ENCODE measurements around the gene TSPYL4. TPM values are rescaled to one million over a fixed set of nuclear protein-coding genes. Genes with fewer than 3 reads are reported as not detected.
A peak's percentile ranks its signal among the peaks of the same experiment; 100 is the strongest.
"Not testable (repeated sequence)": the region's sequence is repeated elsewhere in the genome, so short reads cannot be mapped to it uniquely, and the experiment has no call there.

TSPYL4 gene
- total and polyA plus RNA-seq, 8 donors, result 2.3 to 33.5 (median 9.1) TPM

- Histone ChIP-seq H3K9me3 (no peaks in the 10 kb centered on the region), H3K4me1 (no peaks in the 10 kb centered on the region), H3K27ac (no peak overlapping the region), H3K36me3 (no peaks in the 10 kb centered on the region), H3K27me3 (no peaks in the 10 kb centered on the region), H3K4me3 (no peak overlapping the region)
- no peak for TF ChIP-seq POLR2AphosphoS5 (IDR thresholded peaks at IDR 0.05)
- TF ChIP-seq EP300 (IDR thresholded peaks at IDR 0.05), result no peak
- no peak for TF ChIP-seq POLR2A (IDR thresholded peaks at IDR 0.05)
- TF ChIP-seq CTCF (IDR thresholded peaks at IDR 0.05), result no peak
- 84 to 90% (median 87%) methylated on average over 2 of the region's 2 CpGs for WGBS, 5 donors
- no peak for DNase-seq
- intact Hi-C loops (cut with DNase I; ENCODE audit: low total_unique reads), result no loop called here
Observed at GRCh38 chr6:116289876-116290275, 36.0 kb upstream of the TSPYL4 start.

- Histone ChIP-seq H3K27ac (no peak overlapping the region), H3K9me3 (no peaks in the 10 kb centered on the region), H3K27me3 (no peaks in the 10 kb centered on the region), H3K4me3 (no peak overlapping the region), H3K36me3 (no peaks in the 10 kb centered on the region), H3K4me1 (no peaks in the 10 kb centered on the region)
- DNase-seq, result peak in 1 of 2 donors; percentile 60
- WGBS, 5 donors, result 82 to 96% (median 91%) methylated on average over 2 of the region's 2 CpGs
- intact Hi-C loops (cut with DNase I; ENCODE audit: low total_unique reads), result no loop called here
- TF ChIP-seq CTCF (IDR thresholded peaks at IDR 0.05), result peak in 5 of 7 experiments; percentile 53 to 92 (median 84)
- no peak for TF ChIP-seq POLR2AphosphoS5 (IDR thresholded peaks at IDR 0.05)
- TF ChIP-seq EP300 (IDR thresholded peaks at IDR 0.05), result no peak
Observed at GRCh38 chr6:116287689-116288282, 33.9 kb upstream of the TSPYL4 start.

GRCh38 chr6:116286773-116287358 is 33.0 kb upstream of the TSPYL4 start:
- Histone ChIP-seq H3K4me3 (no peak overlapping the region), H3K36me3 (no peaks in the 10 kb centered on the region), H3K27ac (no peak overlapping the region), H3K9me3 (no peaks in the 10 kb centered on the region), H3K27me3 (no peaks in the 10 kb centered on the region), H3K4me1 (peaks cover 0 to under 1% (median 0%) of the 10 kb centered on the region in 4 donors)
- 85 to 89% (median 88%) methylated on average over 1 of the region's 1 CpG for WGBS, 5 donors
- intact Hi-C loops (cut with DNase I; ENCODE audit: low total_unique reads), result no loop called here
- DNase-seq, result no peak
- TF ChIP-seq POLR2A (IDR thresholded peaks at IDR 0.05) (no peak), CTCF (IDR thresholded peaks at IDR 0.05) (no peak), EP300 (IDR thresholded peaks at IDR 0.05) (no peak), POLR2AphosphoS5 (IDR thresholded peaks at IDR 0.05) (no peak)

- DNase-seq; H3K4me3 ChIP-seq; H3K36me3 ChIP-seq; intact Hi-C loops (cut with DNase I; ENCODE audit: low total_unique reads); H3K9me3 ChIP-seq; H3K27me3 ChIP-seq; H3K27ac ChIP-seq: not testable (repeated sequence)
- H3K4me1 ChIP-seq, result peaks cover 5 to 16% (median 12%) of the 10 kb centered on the region in 4 donors
- 83 to 98% (median 94%) methylated on average over 4 of the region's 4 CpGs for WGBS, 5 donors
Observed at GRCh38 chr6:116284984-116285383, 31.1 kb upstream of the TSPYL4 start.

GRCh38 chr6:116283191-116283590 is 29.3 kb upstream of the TSPYL4 start:
- Histone ChIP-seq H3K36me3 (peaks cover 0 to 3% (median 1%) of the 10 kb centered on the region in 4 donors), H3K4me1 (peaks cover 11 to 24% (median 18%) of the 10 kb centered on the region in 4 donors), H3K27me3 (no peaks in the 10 kb centered on the region), H3K9me3 (no peaks in the 10 kb centered on the region), H3K27ac (no peak overlapping the region), H3K4me3 (no peak overlapping the region)
- 74 to 92% (median 80%) methylated on average over 1 of the region's 1 CpG for WGBS, 5 donors
- no peak for TF ChIP-seq POLR2A (IDR thresholded peaks at IDR 0.05)
- TF ChIP-seq POLR2AphosphoS5 (IDR thresholded peaks at IDR 0.05), result no peak
- TF ChIP-seq CTCF (IDR thresholded peaks at IDR 0.05), result no peak
- TF ChIP-seq EP300 (IDR thresholded peaks at IDR 0.05), result no peak
- no peak for DNase-seq
- intact Hi-C loops (cut with DNase I; ENCODE audit: low total_unique reads), result no loop called here
